ENCODE measurements around the gene MROH2A.

MROH2A gene

GRCh38 chr2:233838726-233839446, 60.8 kb downstream of the MROH2A start:
- no peak overlapping the region for H3K4me3 ChIP-seq (ENCODE audit: severe bottlenecking)
- H3K27ac ChIP-seq (ENCODE audit: poor library complexity, severe bottlenecking): no peak overlapping the region
- peaks cover 95% of the 10 kb centered on the region for H3K36me3 ChIP-seq (ENCODE audit: low read depth)
- no peaks in the 10 kb centered on the region for H3K4me1 ChIP-seq (ENCODE audit: insufficient read depth, poor library complexity, severe bottlenecking)
- ATAC-seq (ENCODE audit: low read depth): no peak
- no peak for TF ChIP-seq CTCF (IDR thresholded peaks at IDR 0.05; ENCODE audit: poor library complexity, severe bottlenecking)
- no peaks in the 10 kb centered on the region for H3K9me3 ChIP-seq (ENCODE audit: severe bottlenecking)
- no peak for DNase-seq (ENCODE audit: low spot score)
- no peaks in the 10 kb centered on the region for H3K27me3 ChIP-seq (ENCODE audit: insufficient read depth, poor library complexity, severe bottlenecking)

- no peaks in the 10 kb centered on the region for H3K27me3 ChIP-seq (ENCODE audit: insufficient read depth, poor library complexity, severe bottlenecking)
- no peaks in the 10 kb centered on the region for H3K9me3 ChIP-seq (ENCODE audit: severe bottlenecking)
- peaks cover 99% of the 10 kb centered on the region for H3K36me3 ChIP-seq (ENCODE audit: low read depth)
- no peaks in the 10 kb centered on the region for H3K4me1 ChIP-seq (ENCODE audit: insufficient read depth, poor library complexity, severe bottlenecking)
- TF ChIP-seq CTCF (IDR thresholded peaks at IDR 0.05; ENCODE audit: poor library complexity, severe bottlenecking): no peak
- ATAC-seq (ENCODE audit: low read depth) (no peak), DNase-seq (ENCODE audit: low spot score) (no peak)
- no peak overlapping the region for H3K27ac ChIP-seq (ENCODE audit: poor library complexity, severe bottlenecking)
- no peak overlapping the region for H3K4me3 ChIP-seq (ENCODE audit: severe bottlenecking)
These were observed 61.3 kb downstream of the MROH2A start for GRCh38 chr2:233839447-233839820.

- H3K9me3 ChIP-seq (ENCODE audit: severe bottlenecking): no peaks in the 10 kb centered on the region
- no peak for DNase-seq (ENCODE audit: low spot score)
- no peak overlapping the region for H3K27ac ChIP-seq (ENCODE audit: poor library complexity, severe bottlenecking)
- no peaks in the 10 kb centered on the region for H3K27me3 ChIP-seq (ENCODE audit: insufficient read depth, poor library complexity, severe bottlenecking)
- no peak for TF ChIP-seq CTCF (IDR thresholded peaks at IDR 0.05; ENCODE audit: poor library complexity, severe bottlenecking)
- peaks cover 99% of the 10 kb centered on the region for H3K36me3 ChIP-seq (ENCODE audit: low read depth)
- H3K4me3 ChIP-seq (ENCODE audit: severe bottlenecking): no peak overlapping the region
- H3K4me1 ChIP-seq (ENCODE audit: insufficient read depth, poor library complexity, severe bottlenecking): no peaks in the 10 kb centered on the region
- no peak for ATAC-seq (ENCODE audit: low read depth)
These were observed 62.4 kb downstream of the MROH2A start for GRCh38 chr2:233840520-233840919.

- H3K9me3 ChIP-seq (ENCODE audit: severe bottlenecking): no peaks in the 10 kb centered on the region
- H3K36me3 ChIP-seq (ENCODE audit: low read depth): peaks cover 100% of the 10 kb centered on the region
- no peak overlapping the region for H3K4me3 ChIP-seq (ENCODE audit: severe bottlenecking)
- ATAC-seq (ENCODE audit: low read depth) (no peak), DNase-seq (ENCODE audit: low spot score) (no peak)
- H3K27ac ChIP-seq (ENCODE audit: poor library complexity, severe bottlenecking): no peak overlapping the region
- H3K27me3 ChIP-seq (ENCODE audit: insufficient read depth, poor library complexity, severe bottlenecking): no peaks in the 10 kb centered on the region
- TF ChIP-seq CTCF (IDR thresholded peaks at IDR 0.05; ENCODE audit: poor library complexity, severe bottlenecking): no peak
- no peaks in the 10 kb centered on the region for H3K4me1 ChIP-seq (ENCODE audit: insufficient read depth, poor library complexity, severe bottlenecking)
These were observed 63.1 kb downstream of the MROH2A start for GRCh38 chr2:233841183-233841582.

- ATAC-seq (ENCODE audit: low read depth) (no peak), DNase-seq (ENCODE audit: low spot score) (no peak)
- Histone ChIP-seq H3K4me1 (ENCODE audit: insufficient read depth, poor library complexity, severe bottlenecking) (no peaks in the 10 kb centered on the region), H3K27ac (ENCODE audit: poor library complexity, severe bottlenecking) (no peak overlapping the region), H3K36me3 (ENCODE audit: low read depth) (peaks cover 100% of the 10 kb centered on the region), H3K4me3 (ENCODE audit: severe bottlenecking) (no peak overlapping the region), H3K27me3 (ENCODE audit: insufficient read depth, poor library complexity, severe bottlenecking) (no peaks in the 10 kb centered on the region), H3K9me3 (ENCODE audit: severe bottlenecking) (no peaks in the 10 kb centered on the region)
- TF ChIP-seq CTCF (IDR thresholded peaks at IDR 0.05; ENCODE audit: poor library complexity, severe bottlenecking): no peak
These were observed 66.1 kb downstream of the MROH2A start for GRCh38 chr2:233844064-233844807.
